ENCODE measurements around the gene MEAK7.

- no peak for TF ChIP-seq TAF1 (IDR thresholded peaks at IDR 0.05; ENCODE audit: borderline replicate concordance, insufficient read depth, low read length)
- TF ChIP-seq POLR2AphosphoS5 (IDR thresholded peaks at IDR 0.05; ENCODE audit: low read depth, low read length): no peak
- no peak for TF ChIP-seq REST (IDR thresholded peaks at IDR 0.05; ENCODE audit: insufficient read depth in 1 of 2, low read depth in 2 of 2, low read length in 2 of 2)
Observed at GRCh38 chr16:84513666-84514065, 9.2 kb upstream of the MEAK7 start.

All from PFSK-1 (cell line).